ENCODE measurements around the gene FXYD1.
A peak's percentile ranks its signal among the peaks of the same experiment; 100 is the strongest.
"Not testable (repeated sequence)": the region's sequence is repeated elsewhere in the genome, so short reads cannot be mapped to it uniquely, and the experiment has no call there.

Gene FXYD1

DNA sequence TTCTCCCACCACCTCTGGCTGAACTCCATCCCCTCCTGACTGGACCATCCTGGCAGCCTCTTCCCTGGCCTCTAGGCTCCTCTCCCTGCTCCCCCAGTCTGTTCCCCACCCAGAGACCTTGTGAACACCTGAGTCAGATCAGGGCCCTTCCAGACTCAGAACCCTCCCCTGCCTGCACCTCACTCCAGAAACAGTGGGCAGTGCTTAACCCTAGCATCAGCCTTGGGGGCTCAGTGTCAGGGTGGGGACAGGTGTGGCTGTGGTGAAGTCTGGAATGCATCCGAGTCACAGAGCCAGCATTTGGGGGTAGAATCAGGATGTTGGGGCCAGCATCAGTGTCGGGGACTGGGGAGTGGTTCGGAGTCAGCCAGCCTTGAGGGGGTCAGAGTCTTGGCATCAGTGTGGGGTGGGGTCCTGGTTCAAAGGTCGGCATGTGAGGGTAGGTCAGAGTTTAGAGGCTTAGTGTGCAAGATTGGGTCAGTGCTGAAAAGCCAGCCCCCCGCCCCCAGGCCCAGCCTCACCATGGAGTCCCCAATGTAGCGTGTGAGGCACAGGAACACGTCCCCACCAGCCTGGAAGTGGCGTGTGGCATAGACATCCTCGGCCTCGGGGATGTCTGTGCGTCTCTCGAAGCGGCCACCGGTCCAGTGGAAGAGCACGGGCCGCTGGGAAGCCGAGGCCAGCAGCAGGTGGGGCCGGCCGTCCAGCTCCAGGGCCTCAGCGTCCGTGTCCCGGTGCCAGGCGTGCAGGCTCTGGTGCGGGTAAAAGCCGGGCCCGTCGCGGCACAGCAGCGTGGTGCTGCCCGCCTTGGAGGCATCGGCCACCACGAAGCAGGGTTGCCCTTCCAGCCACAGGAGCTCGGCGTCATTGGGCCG, 12.6 kb upstream of the FXYD1 start:
- no peak for DNase-seq

DNA sequence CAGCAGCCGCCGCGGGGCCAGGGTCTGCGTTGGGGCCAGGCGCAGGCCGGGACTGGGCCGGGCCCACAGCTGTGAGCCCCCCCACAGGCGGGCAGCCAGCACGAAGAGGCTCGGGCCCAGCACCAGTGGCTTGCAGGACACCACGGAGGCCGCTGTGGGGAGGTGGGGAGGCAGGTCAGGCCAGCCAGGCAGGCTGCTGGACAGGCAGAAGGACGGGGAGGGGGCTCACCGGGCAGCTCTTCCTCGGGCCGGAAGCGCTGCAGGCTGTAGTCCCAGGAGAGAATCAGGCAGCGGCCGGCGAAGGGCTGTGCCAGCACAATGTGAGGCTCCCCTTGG, 12.0 kb upstream of the FXYD1 start:
- DNase-seq = no peak

DNA sequence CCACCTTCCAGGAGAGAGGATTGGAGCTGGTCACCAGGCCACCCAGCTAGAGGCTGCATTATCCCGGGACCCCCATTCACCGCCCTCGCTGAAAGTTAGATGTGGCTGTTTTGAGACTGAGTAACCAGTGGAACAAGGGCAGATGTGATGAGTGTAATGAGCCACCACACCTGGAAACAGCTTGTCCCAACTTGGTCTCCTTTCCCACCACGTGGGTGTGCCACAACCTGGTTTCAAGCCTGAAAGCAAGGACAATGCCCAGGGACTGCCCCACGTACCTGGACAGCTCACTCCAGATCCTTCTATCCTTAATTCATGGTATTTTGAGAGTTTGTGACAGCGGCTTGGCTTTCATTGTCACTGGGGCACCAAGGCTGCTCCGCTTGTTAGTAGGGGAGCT, 10.8 kb upstream of the FXYD1 start:
- no peak for DNase-seq

GRCh38 chr19:35128398-35129057, 10.1 kb upstream of the FXYD1 start:
- DNase-seq = no peak

DNA sequence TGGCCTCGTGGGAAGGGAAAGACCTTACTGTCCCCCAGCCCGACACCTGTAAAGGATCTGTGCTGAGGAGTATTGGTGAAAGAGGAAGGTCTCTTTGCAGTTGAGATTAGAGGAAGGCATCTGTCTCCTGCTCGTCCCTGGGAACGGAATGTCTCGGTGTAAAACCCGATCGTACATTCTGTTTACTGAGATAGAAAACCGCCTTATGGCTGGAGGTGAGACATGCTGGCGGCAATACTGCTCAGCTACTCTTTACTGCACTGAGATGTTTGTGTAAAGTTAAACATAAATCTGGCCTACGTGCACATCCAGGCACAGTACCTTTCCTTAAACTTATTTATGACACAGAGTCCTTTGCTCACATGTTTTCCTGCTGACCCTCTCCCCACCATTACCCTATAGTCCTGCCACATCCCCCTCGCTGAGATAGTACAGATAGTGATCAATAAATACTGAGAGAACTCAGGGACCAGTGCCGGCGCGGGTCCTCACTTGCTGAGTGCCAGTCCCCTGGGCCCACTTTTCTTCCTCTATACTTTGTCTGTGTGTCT, 8.8 kb upstream of the FXYD1 start:
- DNase-seq = not testable (repeated sequence)

GRCh38 chr19:35130761-35131720, 7.6 kb upstream of the FXYD1 start:
- DNase-seq = no peak

DNA sequence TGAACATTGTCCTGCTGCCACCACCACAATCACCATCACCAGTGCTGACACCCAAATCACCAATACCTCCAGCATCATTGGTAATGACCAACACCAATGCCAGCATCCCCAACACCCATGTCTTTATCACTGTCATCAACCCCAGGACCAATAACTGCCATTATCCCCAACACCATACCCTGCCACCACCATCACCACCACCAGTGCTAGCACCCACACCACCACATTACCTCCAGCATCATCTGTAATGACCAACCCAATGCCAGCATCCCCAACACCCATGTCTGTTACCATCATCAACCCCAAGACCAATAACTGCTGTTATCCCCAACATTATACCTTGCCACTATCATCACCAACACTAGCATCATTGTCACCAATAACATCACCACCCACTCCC, 6.4 kb upstream of the FXYD1 start:
- DNase-seq = no peak

DNA sequence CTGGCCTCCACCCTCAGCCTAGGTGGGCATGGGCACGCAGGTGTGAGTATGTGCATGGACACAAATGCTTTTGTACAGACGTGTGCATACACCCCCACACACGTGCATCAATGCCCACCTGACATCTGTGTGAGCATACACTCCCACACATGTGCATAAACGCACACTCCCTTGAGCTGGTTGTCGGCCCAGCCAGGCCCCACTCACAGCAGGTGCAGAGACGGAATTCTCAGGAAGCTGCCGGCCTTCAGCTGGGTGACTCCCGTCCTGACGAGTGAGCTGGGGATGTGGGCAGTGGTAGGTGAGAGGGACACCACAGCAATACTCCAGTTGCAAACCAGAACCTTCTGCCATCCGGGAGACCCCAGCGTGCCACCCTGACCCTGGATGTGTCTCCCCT, 4.8 kb upstream of the FXYD1 start:
- DNase-seq = no peak

GRCh38 chr19:35134601-35135242, 3.9 kb upstream of the FXYD1 start, which contains the start of gene LGI4:
Gene LGI4 (minus strand): TSS chr19:35135059. CDS start chr19:35134680, 379 bp downstream.
- no peak for DNase-seq

- DNase-seq = peak; percentile 86
Measured at GRCh38 chr19:35135389-35135909, 3.2 kb upstream of the FXYD1 start.

DNA sequence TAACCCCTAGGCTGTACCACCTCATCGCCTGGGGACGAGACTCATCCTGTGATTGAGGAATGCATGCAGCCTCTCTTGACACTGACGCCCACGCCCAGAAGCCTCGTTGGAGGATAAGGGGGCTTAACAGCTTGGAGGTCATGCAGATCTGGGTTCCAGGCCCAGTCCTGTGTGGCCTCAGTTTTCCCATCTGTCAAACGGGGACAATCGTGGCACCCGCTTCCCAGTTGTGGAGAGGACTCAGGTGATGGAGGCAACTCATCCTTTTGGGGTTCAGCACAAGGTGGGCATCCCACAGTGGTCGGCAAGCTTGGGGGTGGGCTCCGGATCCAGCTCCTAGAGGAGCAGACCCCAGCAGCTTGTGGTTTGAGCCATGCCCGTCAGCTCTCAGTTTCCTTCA, 2.4 kb upstream of the FXYD1 start:
- no peak for DNase-seq

GRCh38 chr19:35136977-35137702, 1.5 kb upstream of the FXYD1 start:
- DNase-seq = no peak

GRCh38 chr19:35140207-35140961, 1.8 kb downstream of the FXYD1 start:
- no peak for DNase-seq

DNA sequence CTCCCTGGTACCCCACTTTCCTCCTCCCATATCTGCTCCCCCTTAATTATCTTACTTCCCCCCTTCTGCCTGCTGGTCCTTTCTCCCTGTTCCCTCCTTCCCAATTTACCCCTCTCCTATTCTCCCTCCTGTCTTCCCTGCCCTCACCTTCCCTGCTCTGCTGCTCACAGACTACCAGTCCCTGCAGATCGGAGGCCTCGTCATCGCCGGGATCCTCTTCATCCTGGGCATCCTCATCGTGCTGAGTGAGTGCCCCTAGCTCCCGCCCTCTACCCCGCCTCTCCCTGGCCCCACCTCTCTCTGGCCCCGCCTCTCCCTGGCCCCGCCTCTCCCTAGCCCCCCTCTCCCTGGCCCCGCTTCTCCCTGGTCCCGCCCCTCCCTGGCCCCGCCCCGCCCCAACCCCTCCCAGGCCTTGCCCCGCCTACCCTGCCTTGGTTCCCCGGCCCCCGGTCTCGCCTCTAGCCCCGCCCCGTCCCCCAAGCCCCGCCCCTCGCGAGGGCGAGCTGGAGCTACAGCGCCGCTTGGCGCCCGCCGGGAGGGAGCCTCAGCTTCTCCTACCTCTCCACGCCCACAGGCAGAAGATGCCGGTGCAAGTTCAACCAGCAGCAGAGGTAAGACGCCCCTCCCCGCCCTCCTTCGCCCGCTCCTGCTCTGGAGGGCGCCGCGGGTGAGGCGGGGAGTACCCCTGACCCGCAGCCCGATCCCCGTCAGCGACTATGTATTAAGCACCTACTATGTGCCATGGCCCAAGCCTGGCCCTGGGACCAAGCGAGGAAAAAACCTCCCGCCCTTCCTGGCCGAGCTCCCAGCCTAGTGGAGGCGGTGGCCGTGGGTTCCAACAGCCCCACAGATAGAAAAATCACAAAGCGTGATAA, 2.6 kb downstream of the FXYD1 start:
- peak; percentile 96 for DNase-seq

DNA sequence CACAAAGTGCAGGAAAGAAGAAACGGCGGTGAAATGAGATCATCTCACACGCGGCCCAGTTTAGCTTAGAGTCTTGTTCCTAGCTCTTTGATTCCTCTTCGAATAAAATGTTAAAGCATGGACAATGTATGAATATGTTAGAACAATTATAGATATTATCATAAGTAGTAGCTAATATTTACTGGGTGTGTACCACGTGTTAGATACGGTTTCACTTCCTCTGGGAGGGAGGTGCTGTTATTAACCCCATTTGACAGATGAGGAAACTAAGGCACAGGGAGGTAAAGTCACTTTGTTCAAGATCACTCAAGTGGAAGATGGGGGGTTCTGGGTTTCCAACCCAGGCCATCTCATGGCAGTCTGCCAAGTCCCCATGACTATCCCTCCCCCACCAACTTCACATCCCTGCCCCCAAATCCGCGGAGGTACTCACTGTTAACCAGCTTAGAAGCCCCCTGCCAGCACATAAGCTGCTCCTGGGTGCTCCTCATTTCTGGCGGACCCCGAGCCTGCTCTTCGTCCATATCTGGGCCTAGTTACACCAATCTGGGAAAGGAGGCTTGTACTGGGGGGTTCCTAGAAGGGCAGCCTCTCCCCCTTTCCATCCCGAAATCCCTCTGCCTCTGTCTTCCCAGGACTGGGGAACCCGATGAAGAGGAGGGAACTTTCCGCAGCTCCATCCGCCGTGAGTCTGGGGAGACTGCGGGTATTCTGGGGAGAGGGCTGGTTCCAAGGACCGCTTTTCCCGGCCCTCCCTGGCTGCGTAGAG, 3.4 kb downstream of the FXYD1 start:
- peak; percentile 64 for DNase-seq

DNA sequence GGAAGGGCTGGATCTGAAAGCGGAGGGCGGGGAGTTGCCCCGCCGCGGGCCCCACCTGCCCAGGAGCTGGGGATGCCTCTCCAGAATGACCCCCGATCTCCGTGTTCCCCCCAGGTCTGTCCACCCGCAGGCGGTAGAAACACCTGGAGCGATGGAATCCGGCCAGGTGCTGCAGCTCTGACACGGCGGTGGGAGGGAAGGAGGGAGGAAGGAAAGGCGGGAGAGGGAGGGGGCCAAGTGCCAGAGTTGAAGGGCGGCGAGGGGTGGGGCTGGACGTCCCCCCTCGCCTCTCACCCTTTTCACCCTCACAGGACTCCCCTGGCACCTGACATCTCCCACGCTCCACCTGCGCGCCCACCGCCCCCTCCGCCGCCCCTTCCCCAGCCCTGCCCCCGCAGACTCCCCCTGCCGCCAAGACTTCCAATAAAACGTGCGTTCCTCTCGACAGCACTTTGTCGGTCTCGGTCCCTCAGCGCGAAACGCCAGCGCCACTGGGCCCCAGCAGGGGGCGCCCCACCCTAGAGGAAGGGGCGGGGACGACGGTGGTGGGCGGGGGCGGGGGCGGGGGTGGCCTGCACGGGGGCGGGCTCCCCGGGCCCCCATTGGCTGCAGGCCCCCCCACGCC, 4.1 kb downstream of the FXYD1 start:
- DNase-seq = peak; percentile 81

GRCh38 chr19:35143231-35143715, 4.6 kb downstream of the FXYD1 start, which contains the start of gene FXYD7:
Gene FXYD7 (plus strand): TSS chr19:35143255. CDS start chr19:35143334, 79 bp downstream.
- no peak for DNase-seq

GRCh38 chr19:35143818-35144217, 5.2 kb downstream of the FXYD1 start:
- no peak for DNase-seq

Measured in hematopoietic multipotent progenitor cell treated with erythropoietin and hydrocortisone succinate and interleukin-3 and kit ligand, for 4 days (in vitro differentiated cells).